NT2/D1 (cell line): ENCODE measurements around the gene HOXC12.

Experiments
- DNase-seq: peaks from one replicate; pipeline ENCODE4 v3.0.0-alpha.2; 2011; ENCODE audit warnings: low read depth, low spot score
- H3K27me3 ChIP-seq: 2 replicates; pipeline ENCODE4 v1.6.0; 2011; ENCODE audit warnings: mild to moderate bottlenecking; ENCODE audit not compliant: insufficient read length, insufficient read depth
- H3K36me3 ChIP-seq: 2 replicates; pipeline ENCODE4 v1.6.1; 2011; ENCODE audit warnings: mild to moderate bottlenecking, low read length, mixed read lengths; ENCODE audit not compliant: insufficient read depth, insufficient read length
- H3K4me1 ChIP-seq: 2 replicates; pipeline ENCODE4 v1.5.1; 2011; ENCODE audit not compliant: insufficient read depth, insufficient read length
- H3K4me3 ChIP-seq: 2 replicates; pipeline ENCODE4 v1.5.1; 2011; ENCODE audit warnings: low read depth; ENCODE audit not compliant: insufficient read length
- H3K9ac ChIP-seq: 2 replicates; pipeline ENCODE4 v1.6.0; 2011; ENCODE audit warnings: low read depth; ENCODE audit not compliant: insufficient read length
- H3K9me3 ChIP-seq: 2 replicates; pipeline ENCODE4 v1.5.1; 2011; ENCODE audit warnings: mild to moderate bottlenecking, low read length; ENCODE audit not compliant: insufficient read depth
- SUZ12 ChIP-seq: IDR thresholded peaks from 2 replicates; pipeline ENCODE4 v1.6.1; 2011; ENCODE audit not compliant: insufficient read length, insufficient read depth; ENCODE audit errors: extremely low read depth
- YY1 ChIP-seq: IDR thresholded peaks from 2 replicates; pipeline ENCODE4 v1.6.1; 2011; ENCODE audit not compliant: insufficient read length, insufficient read depth
- ZNF274 ChIP-seq: IDR thresholded peaks from 2 replicates; pipeline ENCODE4 v1.6.1; 2011; ENCODE audit warnings: mild to moderate bottlenecking, low read depth, low read length

Gene HOXC12

GRCh38 chr12:53985994-53986685, 31.4 kb downstream of the HOXC12 start:
- Histone ChIP-seq H3K9ac (no peak overlapping the region), H3K4me3 (no peak overlapping the region), H3K36me3 (no peaks in the 10 kb centered on the region), H3K27me3 (peaks cover 96% of the 10 kb centered on the region), H3K9me3 (peaks cover 11% of the 10 kb centered on the region; the same call in 1 of the 2 replicates), H3K4me1 (no peaks in the 10 kb centered on the region)
- no peak for TF ChIP-seq YY1
- no peak for TF ChIP-seq ZNF274
- TF ChIP-seq SUZ12, result no peak
- DNase-seq, result no peak

DNA sequence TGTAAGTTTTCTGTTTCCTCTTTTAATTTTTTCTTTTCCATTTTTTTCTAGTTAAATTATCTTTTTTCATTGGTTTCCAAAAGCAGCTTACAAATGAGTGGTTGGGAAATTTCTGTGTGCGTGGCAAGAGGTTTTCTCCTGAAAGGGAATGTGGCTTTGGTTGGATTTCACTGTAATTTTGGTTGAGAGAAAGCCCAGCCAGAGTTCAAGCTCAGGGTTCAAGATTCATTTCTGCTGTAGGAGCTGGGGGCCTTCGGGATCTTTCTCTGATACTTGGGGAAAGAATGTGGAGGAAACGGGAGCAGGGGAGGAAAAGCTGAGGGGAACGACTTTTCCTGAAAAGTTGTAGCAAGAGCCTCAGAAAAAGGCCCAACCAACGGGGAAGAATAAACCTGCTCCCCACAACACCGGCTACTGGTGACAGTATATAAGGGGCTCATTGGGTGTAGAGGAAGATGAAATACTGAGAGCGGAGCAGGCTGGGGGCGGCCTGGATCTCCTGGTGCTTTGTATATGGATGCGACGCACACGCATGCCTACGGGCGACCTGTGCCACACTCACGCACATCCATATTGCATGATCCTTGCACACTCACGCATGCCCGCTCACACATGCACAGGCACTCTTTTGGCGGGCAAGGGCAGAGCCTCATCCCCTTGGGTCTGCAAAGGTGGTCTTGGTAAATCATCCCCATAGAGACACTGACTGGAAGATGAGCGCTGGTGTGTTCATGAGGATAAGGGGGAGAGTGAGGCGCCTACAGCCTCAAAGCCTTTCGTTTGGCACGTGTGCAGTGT, 32.2 kb downstream of the HOXC12 start:
- no peak for DNase-seq
- Histone ChIP-seq H3K27me3 (peaks cover 96% of the 10 kb centered on the region), H3K9ac (no peak overlapping the region), H3K36me3 (no peaks in the 10 kb centered on the region), H3K4me3 (no peak overlapping the region), H3K9me3 (peaks cover 11% of the 10 kb centered on the region; the same call in 1 of the 2 replicates), H3K4me1 (no peaks in the 10 kb centered on the region)
- TF ChIP-seq ZNF274 (no peak), SUZ12 (no peak), YY1 (no peak)

DNA sequence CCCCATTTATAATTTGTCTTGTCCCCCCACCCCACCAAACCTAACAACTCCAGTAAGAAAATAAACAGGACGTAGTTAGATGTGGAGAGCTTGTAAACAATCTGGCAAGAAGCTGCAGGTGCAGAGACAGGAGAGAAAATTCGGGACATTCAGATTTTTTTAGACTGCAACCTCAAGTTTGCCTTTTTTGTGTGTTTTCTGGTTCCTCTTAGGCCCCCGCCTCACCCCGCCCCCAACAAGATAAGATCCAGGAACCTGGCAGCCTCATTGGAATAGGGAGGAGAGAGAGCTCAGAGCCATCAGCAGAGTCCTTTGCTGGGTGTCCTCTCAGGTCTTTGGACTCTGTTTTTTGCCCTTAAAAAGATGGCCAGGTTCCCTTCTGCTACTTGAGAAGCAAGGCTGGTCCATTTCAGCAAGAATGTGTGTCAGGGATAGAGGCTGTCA, 33.1 kb downstream of the HOXC12 start:
- H3K4me3 ChIP-seq, result no peak overlapping the region
- no peaks in the 10 kb centered on the region for H3K4me1 ChIP-seq
- peaks cover 96% of the 10 kb centered on the region for H3K27me3 ChIP-seq
- no peak for DNase-seq
- H3K36me3 ChIP-seq, result no peaks in the 10 kb centered on the region
- peaks cover 11% of the 10 kb centered on the region; the same call in 1 of the 2 replicates for H3K9me3 ChIP-seq
- no peak overlapping the region for H3K9ac ChIP-seq
- TF ChIP-seq ZNF274, result no peak
- no peak for TF ChIP-seq YY1
- TF ChIP-seq SUZ12, result no peak

DNA sequence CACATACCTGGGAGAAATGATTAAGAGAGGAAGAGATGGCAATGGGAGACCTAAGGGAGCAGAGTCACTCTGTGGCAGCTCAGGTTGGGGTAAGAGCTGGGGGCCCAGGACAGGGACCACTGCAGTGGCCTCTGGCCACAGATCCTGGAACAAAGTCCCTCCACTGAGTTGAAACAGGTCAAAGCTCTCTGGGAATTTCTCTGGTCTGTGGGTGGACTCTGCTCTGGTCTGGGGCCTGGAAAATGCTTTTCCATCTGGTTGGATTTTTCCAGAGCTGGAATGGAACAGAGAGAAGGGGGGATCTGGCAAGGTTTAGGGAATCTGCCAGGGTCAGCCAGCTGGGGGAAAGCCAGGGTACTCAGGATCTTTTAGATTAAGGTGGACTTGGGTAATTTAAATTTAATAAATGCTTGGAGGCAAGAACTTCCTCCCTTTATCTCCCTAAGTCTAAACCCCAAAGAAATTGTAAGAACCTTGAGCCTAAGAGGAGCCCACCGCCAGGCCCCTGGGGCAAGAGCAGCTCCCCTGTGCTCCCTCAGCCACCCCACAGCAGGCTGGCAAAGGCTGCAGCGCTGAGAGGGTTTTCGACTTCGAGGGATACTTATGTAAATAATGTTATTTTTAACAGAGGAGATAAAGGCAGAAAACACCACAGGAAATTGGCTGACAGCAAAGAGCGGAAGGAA, 34.0 kb downstream of the HOXC12 start:
- no peaks in the 10 kb centered on the region for H3K4me1 ChIP-seq
- no peak for DNase-seq
- no peak overlapping the region for H3K9ac ChIP-seq
- peaks cover 11% of the 10 kb centered on the region; the same call in 1 of the 2 replicates for H3K9me3 ChIP-seq
- no peaks in the 10 kb centered on the region for H3K36me3 ChIP-seq
- peaks cover 96% of the 10 kb centered on the region for H3K27me3 ChIP-seq
- no peak overlapping the region for H3K4me3 ChIP-seq
- TF ChIP-seq SUZ12 (no peak), ZNF274 (no peak), YY1 (no peak)

GRCh38 chr12:53989227-53990113, 34.8 kb downstream of the HOXC12 start:
- H3K4me3 ChIP-seq, result no peak overlapping the region

DNA sequence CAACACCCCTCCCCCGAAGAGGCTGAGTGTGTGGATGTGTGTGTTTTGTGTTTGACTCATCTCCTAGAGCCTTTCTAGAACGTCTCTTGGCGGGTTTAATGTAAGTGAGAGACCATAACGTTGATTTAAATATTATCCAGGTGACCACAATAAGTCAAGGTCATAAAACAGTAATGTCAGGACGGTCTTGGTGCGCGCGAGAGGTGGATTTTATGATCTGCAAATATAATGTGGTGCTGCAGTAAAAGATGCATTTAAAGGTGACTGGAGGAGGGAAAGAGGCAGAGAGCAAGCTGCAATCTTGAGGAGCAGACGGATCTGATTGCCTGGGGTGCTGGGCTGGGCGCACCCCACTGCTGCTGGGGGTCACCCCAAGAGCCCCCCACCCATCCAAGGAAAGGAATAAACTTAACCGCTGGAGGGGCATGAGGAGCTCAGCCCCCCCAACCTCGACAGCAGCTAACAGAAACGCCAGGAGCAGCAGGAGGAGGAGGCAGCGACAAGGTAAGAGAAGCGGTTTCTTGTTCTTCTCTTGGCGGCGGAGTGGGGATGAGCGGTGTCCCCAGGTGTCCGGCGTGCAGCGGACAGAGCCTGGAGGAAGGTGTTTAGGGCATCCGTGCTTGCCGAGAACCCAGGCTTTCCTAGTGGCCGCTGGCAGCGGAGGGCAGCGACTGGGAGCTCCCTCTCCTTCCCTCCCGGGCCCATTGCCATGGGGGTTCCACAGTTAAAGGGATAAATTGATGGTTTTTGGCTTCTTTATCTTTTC, 35.8 kb downstream of the HOXC12 start:
- no peak for DNase-seq
- no peak overlapping the region for H3K9ac ChIP-seq
- no peak overlapping the region for H3K4me3 ChIP-seq
- peaks cover 9% of the 10 kb centered on the region for H3K4me1 ChIP-seq
- no peaks in the 10 kb centered on the region for H3K36me3 ChIP-seq
- peaks cover 100% of the 10 kb centered on the region for H3K27me3 ChIP-seq
- TF ChIP-seq ZNF274, result no peak
- TF ChIP-seq SUZ12, result peak; percentile 84
- no peak for TF ChIP-seq YY1
- H3K9me3 ChIP-seq, result peaks cover 2% of the 10 kb centered on the region; the same call in 1 of the 2 replicates

More at GRCh38 chr12:53989227-53990113, 34.8 kb downstream of the HOXC12 start:
- Histone ChIP-seq H3K27me3 (peaks cover 97% of the 10 kb centered on the region), H3K9ac (no peak overlapping the region), H3K36me3 (no peaks in the 10 kb centered on the region), H3K9me3 (peaks cover 6% of the 10 kb centered on the region; the same call in 1 of the 2 replicates), H3K4me1 (peaks cover 5% of the 10 kb centered on the region)
- no peak for DNase-seq
- TF ChIP-seq YY1 (no peak), ZNF274 (no peak), SUZ12 (peak; percentile 83)
